ENCODE measurements around the gene ZBTB20. TPM values are rescaled to one million over a fixed set of nuclear protein-coding genes. Genes with fewer than 3 reads are reported as not detected.

Gene ZBTB20
- polyA plus RNA-seq, 1 of the 3 experiments (the other 2 are of a cell fraction) = 0.43 TPM

GRCh38 chr3:114675104-114675503 lies 472.0 kb downstream of the ZBTB20 start:
- Histone ChIP-seq H3K9ac (no peak overlapping the region), H3K9me3 (no peaks in the 10 kb centered on the region), H3K4me2 (no peak overlapping the region), H3K79me2 (ENCODE audit: insufficient read depth) (no peaks in the 10 kb centered on the region), H3K4me3 (ENCODE audit: low read depth in 2 of 2, low read length in 1 of 2) (no peak overlapping the region), H3K4me1 (ENCODE audit: control insufficient read depth in 1 of 2, insufficient read depth in 2 of 2, low read depth in 1 of 2, low read length in 1 of 2) (peaks cover 0 to 3% of the 10 kb centered on the region in 2 experiments; a peak in 1 of 4 replicates), H3K9me2 (no peaks in the 10 kb centered on the region), H3K27ac (ENCODE audit: low read depth in 2 of 2, low read length in 1 of 2) (no peak overlapping the region), H3F3A (replicated peaks; ENCODE audit: insufficient read depth) (no peaks in the 10 kb centered on the region), H3K36me3 (replicated peaks in 1 of 2; ENCODE audit: control insufficient read depth in 1 of 2, insufficient read depth in 2 of 2, low read length in 1 of 2) (no peaks in the 10 kb centered on the region), H4K20me1 (ENCODE audit: insufficient read depth) (no peaks in the 10 kb centered on the region), H3K27me3 (ENCODE audit: insufficient read depth) (no peaks in the 10 kb centered on the region), H2AFZ (ENCODE audit: low read depth) (no peak overlapping the region)
- TF ChIP-seq RCOR1 (IDR thresholded peaks at IDR 0.05; ENCODE audit: low read length) = no peak
- TF ChIP-seq NFIC (IDR thresholded peaks at IDR 0.05; ENCODE audit: borderline replicate concordance) = no peak
- no peak for TF ChIP-seq FOSL2 (IDR thresholded peaks at IDR 0.05; ENCODE audit: borderline replicate concordance, low read depth)
- TF ChIP-seq MEF2A (IDR thresholded peaks at IDR 0.05; ENCODE audit: borderline replicate concordance, low read depth) = no peak
- no peak for TF ChIP-seq YY1 (IDR thresholded peaks at IDR 0.05; ENCODE audit: low read depth)
- no peak for TF ChIP-seq MXI1 (IDR thresholded peaks at IDR 0.05; ENCODE audit: low read depth, low read length)
- TF ChIP-seq FOXM1 (IDR thresholded peaks at IDR 0.05; ENCODE audit: low read depth) = no peak
- WGBS (ENCODE audit: low lambda C conversion rate) = 93% methylated on average over 4 of the region's 4 CpGs
- ChIA-PET CTCF (interaction anchor here (0.7 kb wide), 1 partner anchor 59 kb away, joined by 3 read pairs; no protein-coding TSS in a partner anchor), POLR2A (interaction anchor here (0.6 kb wide), 1 partner anchor 24 kb away, joined by 4 read pairs; no protein-coding TSS in a partner anchor)
- DNase-seq = no peak

GRCh38 chr3:114674036-114674435 lies 473.1 kb downstream of the ZBTB20 start:
- Histone ChIP-seq H3K9me3 (no peaks in the 10 kb centered on the region), H3K27ac (ENCODE audit: low read depth in 2 of 2, low read length in 1 of 2) (no peak overlapping the region), H3K9me2 (no peaks in the 10 kb centered on the region), H3K9ac (no peak overlapping the region), H3K36me3 (replicated peaks in 1 of 2; ENCODE audit: control insufficient read depth in 1 of 2, insufficient read depth in 2 of 2, low read length in 1 of 2) (no peaks in the 10 kb centered on the region), H3K4me2 (no peak overlapping the region), H4K20me1 (ENCODE audit: insufficient read depth) (no peaks in the 10 kb centered on the region), H2AFZ (ENCODE audit: low read depth) (no peak overlapping the region), H3F3A (replicated peaks; ENCODE audit: insufficient read depth) (peaks cover 4% of the 10 kb centered on the region), H3K79me2 (ENCODE audit: insufficient read depth) (no peaks in the 10 kb centered on the region), H3K4me1 (ENCODE audit: control insufficient read depth in 1 of 2, insufficient read depth in 2 of 2, low read depth in 1 of 2, low read length in 1 of 2) (peaks cover 0 to 13% of the 10 kb centered on the region in 2 experiments; a peak in 1 of 4 replicates), H3K4me3 (ENCODE audit: low read depth in 2 of 2, low read length in 1 of 2) (no peak overlapping the region), H3K27me3 (ENCODE audit: insufficient read depth) (no peaks in the 10 kb centered on the region)
- POLR2A ChIA-PET = no interaction called here
- CTCF ChIA-PET = interaction anchor here (0.7 to 0.8 kb wide), 2 partner anchors 55 to 953 kb away, joined by 3 read pairs; no protein-coding TSS in a partner anchor
- TF ChIP-seq GATA2 (CRISPR knock-in tag; IDR thresholded peaks at IDR 0.05) (no peak), EP300 (IDR thresholded peaks at IDR 0.05; ENCODE audit: borderline replicate concordance in 1 of 2, low read depth in 1 of 2, low read length in 1 of 2) (no peak), ELF1 (IDR thresholded peaks at IDR 0.05) (no peak), MXI1 (IDR thresholded peaks at IDR 0.05; ENCODE audit: low read depth, low read length) (no peak), TCF12 (IDR thresholded peaks at IDR 0.05) (no peak), FOSL2 (IDR thresholded peaks at IDR 0.05; ENCODE audit: borderline replicate concordance, low read depth) (no peak), REST (IDR thresholded peaks at IDR 0.05; ENCODE audit: low read depth, low read length) (no peak), RCOR1 (IDR thresholded peaks at IDR 0.05; ENCODE audit: low read length) (no peak), SIN3A (IDR thresholded peaks at IDR 0.05; ENCODE audit: borderline replicate concordance, low read depth, low read length) (no peak), RAD21 (IDR thresholded peaks at IDR 0.05; ENCODE audit: low read length) (no peak), FOXJ3 (CRISPR knock-in tag; IDR thresholded peaks at IDR 0.05) (no peak), USF1 (IDR thresholded peaks at IDR 0.05; ENCODE audit: borderline replicate concordance, low read depth) (no peak), RXRA (IDR thresholded peaks at IDR 0.05; ENCODE audit: borderline replicate concordance, low read depth) (no peak), IRF3 (IDR thresholded peaks at IDR 0.05; ENCODE audit: low read depth, low read length) (no peak), USF2 (IDR thresholded peaks at IDR 0.05; ENCODE audit: borderline replicate concordance, low read depth, low read length) (no peak), RFX5 (IDR thresholded peaks at IDR 0.05; ENCODE audit: low read length) (no peak), PBX3 (IDR thresholded peaks at IDR 0.05) (no peak), SMC3 (IDR thresholded peaks at IDR 0.05; ENCODE audit: low read depth, low read length) (no peak)
- no peak for DNase-seq
- 85% methylated on average over 2 of the region's 2 CpGs for WGBS (ENCODE audit: low lambda C conversion rate)

All from SK-N-SH (cell line).